Spleen (tissue), 11 donors: ENCODE data around the gene TMEM116. TPM values are rescaled to one million over a fixed set of nuclear protein-coding genes. Genes with fewer than 3 reads are reported as not detected.
"Not testable (repeated sequence)": the region's sequence is repeated elsewhere in the genome, so short reads cannot be mapped to it uniquely, and the experiment has no call there.

Experiments
- DNase-seq: peaks from one replicate; pipeline ENCODE4 v3.0.0-alpha.2; 2020
- H3K27ac ChIP-seq, 8 donors: fragments of 200-600 bp; sonication (generic) in 7 of 8; 1 replicate in 4 of 8; 2 replicates in 4 of 8; pipeline versions ENCODE4 v1.5.0 to v1.8.0; 2016 to 2021; ENCODE audit warnings: inconsistent platforms in 4 of 8, mild to moderate bottlenecking in 4 of 8, moderate library complexity in 1 of 8
- H3K27me3 ChIP-seq, 7 donors: fragments of 200-600 bp; sonication (generic) in 6 of 7; replicated peaks in 1 of 7; 1 replicate in 4 of 7; 2 replicates in 3 of 7; pipeline versions ENCODE4 v1.5.0 to v1.8.0; 2016 to 2021; ENCODE audit warnings: inconsistent platforms in 3 of 7, mild to moderate bottlenecking in 1 of 7
- H3K36me3 ChIP-seq, 6 donors: fragments of 200-600 bp; sonication (generic) in 5 of 6; 1 replicate in 4 of 6; 2 replicates in 2 of 6; pipeline versions ENCODE4 v1.5.0 to v1.8.0; 2016 to 2021; ENCODE audit warnings: inconsistent platforms in 2 of 6
- H3K4me1 ChIP-seq, 6 donors: fragments of 200-600 bp; sonication (generic) in 5 of 6; 1 replicate in 3 of 6; 2 replicates in 3 of 6; pipeline versions ENCODE4 v1.5.0 to v1.8.0; 2016 to 2021; ENCODE audit warnings: inconsistent platforms in 3 of 6
- H3K4me3 ChIP-seq, 8 donors: fragments of 200-600 bp; sonication (generic) in 7 of 8; 1 replicate in 4 of 8; 2 replicates in 4 of 8; pipeline versions ENCODE4 v1.5.0 to v1.8.0; 2016 to 2021; ENCODE audit warnings: inconsistent platforms in 4 of 8, mild to moderate bottlenecking in 4 of 8, moderate library complexity in 2 of 8
- H3K9me3 ChIP-seq, 8 donors: fragments of 200-600 bp; sonication (generic) in 7 of 8; 1 replicate in 4 of 8; 2 replicates in 4 of 8; pipeline versions ENCODE4 v1.5.0 to v1.8.0; 2016 to 2021; ENCODE audit warnings: inconsistent platforms in 4 of 8
- CTCF ChIP-seq, 11 experiments: fragments of 200-600 bp in 7 of 11; fragments of 450-650 bp in 4 of 11; sonication (generic) in 4 of 11; IDR thresholded peaks in 8 of 11; conservative IDR thresholded peaks in 3 of 11; 1 replicate in 7 of 11; 2 replicates in 4 of 11; pipeline versions ENCODE4 v1.4.0 to v1.8.0; 2016 to 2021; ENCODE audit warnings: antibody characterized with exemption in 11 of 11, inconsistent platforms in 4 of 11, mild to moderate bottlenecking in 1 of 11
- POLR2A ChIP-seq, 3 donors: fragments of 450-650 bp; IDR thresholded peaks; one replicate each; pipeline ENCODE4 v1.5.1; 2017; ENCODE audit warnings: antibody characterized with exemption in 3 of 3, mild to moderate bottlenecking in 1 of 3
- POLR2AphosphoS5 ChIP-seq, 3 donors: sonication (generic); formaldehyde crosslinking; IDR thresholded peaks; one replicate each; pipeline ENCODE4 v1.5.1; 2017; ENCODE audit warnings: antibody characterized with exemption in 3 of 3
- WGBS, 5 donors: extraction: QIAGEN DNeasy Blood & Tissue Kit in 3 of 5; methylation state at CpG; one replicate each; pipeline versions ENCODE4 v1.1.5 to v1.1.7; 2013 to 2018; 5-methylcytosine and 5-hydroxymethylcytosine counted together
- intact Hi-C: fragments of 100-400 bp; cut with DNase I; formaldehyde crosslinking; loops from one replicate; pipeline ENCODE4 v1.15.0; 2023; ENCODE audit warnings: low total_unique reads
- polyA plus RNA-seq, 3 donors: library from polyadenylated mRNA; stranded (reverse); fragments of 200-250 nt; gene quantifications; one replicate each; pipeline ENCODE4 v1.2.1, GENCODE V29; 2013
- total RNA-seq, 7 donors: library from RNA; depleted of rRNA in 3 of 7; stranded (reverse); fragments of >200 nt in 3 of 7; fragmentation: NEBNext Ultra II Directional in 4 of 7; extraction: Animal tissue kit (Norgen Biotek cat#: 25700) in 4 of 7; gene quantifications; one replicate each; pipeline versions ENCODE4 v1.1.0 to v1.2.1, GENCODE V29; 2016 to 2021
- donor health status: healthy with polysubstance abuse.
- donor health status: DM: no; HTN: no; CAD: no; lungs with moderate emphysema.
- donor health status: DM: no; HTN: no; CAD: no.
- donor health status: Bipolar disorder and iron deficiency.
- donor health status: healthy.
- donor health status: DM: no; HTN: no; CAD: no.
- donor health status: DM: yes; HTN: yes; CAD: no.

Gene TMEM116
- total and polyA plus RNA-seq, 10 donors: 5.4 to 15.2 (median 10.6) TPM

GRCh38 chr12:111995782-111996480, 17.0 kb downstream of the TMEM116 start:
- TF ChIP-seq POLR2A (IDR thresholded peaks at IDR 0.05) (no peak), CTCF (IDR thresholded peaks at IDR 0.05 in 8 of 11, conservative IDR thresholded peaks at IDR 0.05 in 3 of 11) (no peak), POLR2AphosphoS5 (IDR thresholded peaks at IDR 0.05) (no peak)
- DNase-seq: no peak
- intact Hi-C loops: no loop called here
- H3K4me3 ChIP-seq: no peak overlapping the region
- H3K9me3 ChIP-seq: no peaks in the 10 kb centered on the region
- H3K36me3 ChIP-seq: no peaks in the 10 kb centered on the region
- peak overlapping the region in 2 of 8 donors; percentile 11 to 80 for H3K27ac ChIP-seq
- WGBS, 5 donors: 90 to 100% (median 100%) methylated on average over 1 of the region's 1 CpG
- H3K27me3 ChIP-seq: no peaks in the 10 kb centered on the region
- H3K4me1 ChIP-seq: peaks cover 15 to 88% (median 54%) of the 10 kb centered on the region in 6 donors

GRCh38 chr12:111994211-111995111, 18.5 kb downstream of the TMEM116 start:
- H3K27me3 ChIP-seq, DNase-seq, intact Hi-C loops, H3K36me3 ChIP-seq, H3K9me3 ChIP-seq: not testable (repeated sequence)
- H3K27ac ChIP-seq: peak overlapping the region; percentile 2 to 80 (median 60)
- H3K4me1 ChIP-seq: peaks cover 15 to 75% (median 50%) of the 10 kb centered on the region in 6 donors
- peak overlapping the region in 7 of 8 donors; percentile 6 to 62 (median 23) for H3K4me3 ChIP-seq
- WGBS, 5 donors: 35 to 51% (median 44%) methylated on average over 17 of the region's 17 CpGs

- Histone ChIP-seq H3K27me3 (no peaks in the 10 kb centered on the region), H3K27ac (peak overlapping the region in 7 of 8 donors; percentile 32 to 80 (median 60)), H3K9me3 (no peaks in the 10 kb centered on the region), H3K36me3 (peaks cover 0 to 8% (median 0%) of the 10 kb centered on the region in 6 donors), H3K4me3 (peak overlapping the region in 5 of 8 donors; percentile 6 to 62 (median 27)), H3K4me1 (peaks cover 15 to 66% (median 48%) of the 10 kb centered on the region in 6 donors)
- WGBS, 5 donors: 47 to 73% (median 55%) methylated on average over 2 of the region's 2 CpGs
- TF ChIP-seq CTCF (IDR thresholded peaks at IDR 0.05 in 8 of 11, conservative IDR thresholded peaks at IDR 0.05 in 3 of 11) (no peak), POLR2AphosphoS5 (IDR thresholded peaks at IDR 0.05) (no peak), POLR2A (IDR thresholded peaks at IDR 0.05) (no peak)
- intact Hi-C loops: no loop called here
- DNase-seq: no peak
Observed at GRCh38 chr12:111993292-111994150, 19.4 kb downstream of the TMEM116 start.

- no peak for DNase-seq
- Histone ChIP-seq H3K9me3 (no peaks in the 10 kb centered on the region), H3K27me3 (no peaks in the 10 kb centered on the region), H3K4me3 (no peak overlapping the region), H3K36me3 (peaks cover 0 to 8% (median 0%) of the 10 kb centered on the region in 6 donors), H3K4me1 (peaks cover 15 to 62% (median 48%) of the 10 kb centered on the region in 6 donors), H3K27ac (peak overlapping the region in 6 of 8 donors; percentile 19 to 80 (median 61))
- intact Hi-C loops: no loop called here
- WGBS, 5 donors: 49 to 70% (median 60%) methylated on average over 6 of the region's 6 CpGs
- no peak for TF ChIP-seq POLR2A (IDR thresholded peaks at IDR 0.05)
- no peak for TF ChIP-seq POLR2AphosphoS5 (IDR thresholded peaks at IDR 0.05)
- no peak for TF ChIP-seq CTCF (IDR thresholded peaks at IDR 0.05 in 8 of 11, conservative IDR thresholded peaks at IDR 0.05 in 3 of 11)
Observed at GRCh38 chr12:111992464-111992863, 20.5 kb downstream of the TMEM116 start.
